Upper lobe of left lung (tissue), 4 donors: ENCODE measurements around the gene CREG1.
A peak's percentile ranks its signal among the peaks of the same experiment; 100 is the strongest.

Source experiments
- EP300 ChIP-seq, 4 donors: sonication (generic); formaldehyde crosslinking; IDR thresholded peaks; one replicate each; pipeline ENCODE4 v1.5.1; 2017; ENCODE audit warnings: antibody characterized with exemption in 4 of 4, control low read depth in 2 of 4
- POLR2A ChIP-seq, 4 donors: fragments of 450-650 bp; IDR thresholded peaks; one replicate each; pipeline ENCODE4 v1.5.1; 2016 to 2017; ENCODE audit warnings: antibody characterized with exemption in 4 of 4, mild to moderate bottlenecking in 2 of 4
- POLR2AphosphoS5 ChIP-seq, 2 donors: sonication (generic); formaldehyde crosslinking; IDR thresholded peaks; one replicate each; pipeline ENCODE4 v1.5.1; 2017; ENCODE audit warnings: antibody characterized with exemption in 2 of 2
- TF ChIP-seq, protein P1 (sequence below), 6 experiments: fragments of 450-650 bp in 4 of 6; fragments of 200-600 bp in 2 of 6; sonication (generic) in 2 of 6; IDR thresholded peaks; one replicate each; pipeline ENCODE4 v1.5.1; 2016 to 2019; ENCODE audit warnings: antibody characterized with exemption in 6 of 6

- TF ChIP-seq, protein P1, sequence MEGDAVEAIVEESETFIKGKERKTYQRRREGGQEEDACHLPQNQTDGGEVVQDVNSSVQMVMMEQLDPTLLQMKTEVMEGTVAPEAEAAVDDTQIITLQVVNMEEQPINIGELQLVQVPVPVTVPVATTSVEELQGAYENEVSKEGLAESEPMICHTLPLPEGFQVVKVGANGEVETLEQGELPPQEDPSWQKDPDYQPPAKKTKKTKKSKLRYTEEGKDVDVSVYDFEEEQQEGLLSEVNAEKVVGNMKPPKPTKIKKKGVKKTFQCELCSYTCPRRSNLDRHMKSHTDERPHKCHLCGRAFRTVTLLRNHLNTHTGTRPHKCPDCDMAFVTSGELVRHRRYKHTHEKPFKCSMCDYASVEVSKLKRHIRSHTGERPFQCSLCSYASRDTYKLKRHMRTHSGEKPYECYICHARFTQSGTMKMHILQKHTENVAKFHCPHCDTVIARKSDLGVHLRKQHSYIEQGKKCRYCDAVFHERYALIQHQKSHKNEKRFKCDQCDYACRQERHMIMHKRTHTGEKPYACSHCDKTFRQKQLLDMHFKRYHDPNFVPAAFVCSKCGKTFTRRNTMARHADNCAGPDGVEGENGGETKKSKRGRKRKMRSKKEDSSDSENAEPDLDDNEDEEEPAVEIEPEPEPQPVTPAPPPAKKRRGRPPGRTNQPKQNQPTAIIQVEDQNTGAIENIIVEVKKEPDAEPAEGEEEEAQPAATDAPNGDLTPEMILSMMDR (IDR thresholded peaks at IDR 0.05), result peak; percentile 73 to 88 (median 78)
- no peak for TF ChIP-seq POLR2A (IDR thresholded peaks at IDR 0.05)
- TF ChIP-seq POLR2AphosphoS5 (IDR thresholded peaks at IDR 0.05), result no peak
- TF ChIP-seq EP300 (IDR thresholded peaks at IDR 0.05), result no peak
Observed at GRCh38 chr1:167533851-167534300, 19.7 kb downstream of the CREG1 start.
